OCI-LY1 (cell line): ENCODE data around the gene COL7A1.

ENCODE experiments used
- EZH2 ChIP-seq: fragments of 200-600 bp; sonication (generic), shearing (Covaris generic); IDR thresholded peaks from 2 replicates; pipeline ENCODE4 v1.8.0; 2017; ENCODE audit warnings: borderline replicate concordance, mixed run types, mild to moderate bottlenecking, antibody characterized with exemption, low read length, moderate library complexity, mixed read lengths
- TF ChIP-seq, protein P1 (sequence below): fragments of 200-600 bp; sonication (generic), shearing (Covaris generic); IDR thresholded peaks from 2 replicates; pipeline ENCODE4 v1.5.1; 2017; ENCODE audit warnings: mild to moderate bottlenecking, antibody characterized with exemption, low read length, moderate library complexity, mixed read lengths

DNA sequence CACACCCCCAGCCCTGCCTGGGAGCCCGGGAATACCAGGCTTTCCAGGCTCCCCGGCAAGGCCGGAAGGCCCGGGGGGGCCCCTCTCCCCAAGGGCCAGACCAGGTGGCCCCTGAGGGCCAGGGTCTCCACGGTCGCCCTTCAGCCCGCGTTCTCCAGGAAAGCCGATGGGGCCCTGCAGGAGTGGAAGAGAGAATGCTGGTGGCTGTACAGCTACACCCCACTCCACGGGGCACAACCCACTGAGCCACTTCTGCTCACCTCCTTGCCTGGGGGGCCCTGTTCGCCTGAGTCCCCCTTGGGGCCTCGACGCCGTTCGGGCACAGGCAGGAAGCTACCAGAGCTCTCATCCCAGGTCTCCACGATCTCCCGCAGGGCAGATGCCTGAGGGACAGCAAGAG lies 19.8 kb downstream of the COL7A1 start:
- TF ChIP-seq, protein P1, sequence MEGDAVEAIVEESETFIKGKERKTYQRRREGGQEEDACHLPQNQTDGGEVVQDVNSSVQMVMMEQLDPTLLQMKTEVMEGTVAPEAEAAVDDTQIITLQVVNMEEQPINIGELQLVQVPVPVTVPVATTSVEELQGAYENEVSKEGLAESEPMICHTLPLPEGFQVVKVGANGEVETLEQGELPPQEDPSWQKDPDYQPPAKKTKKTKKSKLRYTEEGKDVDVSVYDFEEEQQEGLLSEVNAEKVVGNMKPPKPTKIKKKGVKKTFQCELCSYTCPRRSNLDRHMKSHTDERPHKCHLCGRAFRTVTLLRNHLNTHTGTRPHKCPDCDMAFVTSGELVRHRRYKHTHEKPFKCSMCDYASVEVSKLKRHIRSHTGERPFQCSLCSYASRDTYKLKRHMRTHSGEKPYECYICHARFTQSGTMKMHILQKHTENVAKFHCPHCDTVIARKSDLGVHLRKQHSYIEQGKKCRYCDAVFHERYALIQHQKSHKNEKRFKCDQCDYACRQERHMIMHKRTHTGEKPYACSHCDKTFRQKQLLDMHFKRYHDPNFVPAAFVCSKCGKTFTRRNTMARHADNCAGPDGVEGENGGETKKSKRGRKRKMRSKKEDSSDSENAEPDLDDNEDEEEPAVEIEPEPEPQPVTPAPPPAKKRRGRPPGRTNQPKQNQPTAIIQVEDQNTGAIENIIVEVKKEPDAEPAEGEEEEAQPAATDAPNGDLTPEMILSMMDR = no peak
- TF ChIP-seq EZH2 = no peak
